Measurements from ENCODE around the gene KCNIP4.

The KCNIP4 gene

DNA sequence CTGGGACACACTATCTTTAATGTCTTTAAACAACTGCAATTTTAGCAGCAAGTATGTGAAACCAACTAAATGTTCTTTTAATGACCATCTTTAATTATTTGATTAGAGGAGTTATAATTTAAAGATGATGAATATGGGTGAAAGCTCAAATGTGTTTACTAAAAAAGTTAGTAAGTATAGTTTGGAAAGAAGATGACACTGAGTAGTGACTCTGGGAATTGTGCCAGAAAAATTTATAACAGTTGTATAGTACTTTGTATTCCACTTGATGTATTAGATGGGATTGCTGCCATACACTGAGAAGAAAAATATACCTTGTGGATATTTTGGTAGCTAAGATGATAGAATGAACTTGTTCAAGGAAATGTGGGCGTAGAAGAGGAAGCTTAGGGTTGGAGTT, 1267.8 kb downstream of the KCNIP4 start:
- TF ChIP-seq EZH2phosphoT487 (IDR thresholded peaks at IDR 0.05; ENCODE audit: borderline replicate concordance): no peak
- TF ChIP-seq, protein P1, sequence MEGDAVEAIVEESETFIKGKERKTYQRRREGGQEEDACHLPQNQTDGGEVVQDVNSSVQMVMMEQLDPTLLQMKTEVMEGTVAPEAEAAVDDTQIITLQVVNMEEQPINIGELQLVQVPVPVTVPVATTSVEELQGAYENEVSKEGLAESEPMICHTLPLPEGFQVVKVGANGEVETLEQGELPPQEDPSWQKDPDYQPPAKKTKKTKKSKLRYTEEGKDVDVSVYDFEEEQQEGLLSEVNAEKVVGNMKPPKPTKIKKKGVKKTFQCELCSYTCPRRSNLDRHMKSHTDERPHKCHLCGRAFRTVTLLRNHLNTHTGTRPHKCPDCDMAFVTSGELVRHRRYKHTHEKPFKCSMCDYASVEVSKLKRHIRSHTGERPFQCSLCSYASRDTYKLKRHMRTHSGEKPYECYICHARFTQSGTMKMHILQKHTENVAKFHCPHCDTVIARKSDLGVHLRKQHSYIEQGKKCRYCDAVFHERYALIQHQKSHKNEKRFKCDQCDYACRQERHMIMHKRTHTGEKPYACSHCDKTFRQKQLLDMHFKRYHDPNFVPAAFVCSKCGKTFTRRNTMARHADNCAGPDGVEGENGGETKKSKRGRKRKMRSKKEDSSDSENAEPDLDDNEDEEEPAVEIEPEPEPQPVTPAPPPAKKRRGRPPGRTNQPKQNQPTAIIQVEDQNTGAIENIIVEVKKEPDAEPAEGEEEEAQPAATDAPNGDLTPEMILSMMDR (conservative IDR thresholded peaks at IDR 0.05; ENCODE audit: low read length): no peak

DNA sequence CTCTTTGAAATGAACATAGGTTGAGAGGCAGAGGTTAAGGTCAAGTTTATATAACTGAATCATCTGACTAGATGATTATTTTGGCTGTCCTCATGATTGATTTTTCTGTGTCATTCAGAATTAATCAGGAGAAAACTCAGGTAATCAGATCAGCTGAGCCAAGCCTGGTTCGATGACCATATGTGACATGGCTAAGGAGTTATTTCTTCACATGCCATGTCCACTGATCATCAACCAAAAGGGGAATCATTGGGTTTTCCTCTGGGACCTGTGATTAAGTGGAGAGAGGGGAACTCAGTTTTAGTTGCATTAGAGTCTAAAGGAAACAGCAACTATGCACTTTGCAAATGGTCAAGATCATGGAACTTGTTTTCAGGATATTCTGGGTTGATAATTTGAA, 1268.6 kb downstream of the KCNIP4 start:
- Histone ChIP-seq H3F3A (ENCODE audit: low read depth) (no peaks in the 10 kb centered on the region), H3K4me2 (ENCODE audit: low read depth, low read length, poor library complexity, severe bottlenecking) (no peak overlapping the region), H3K9me3 (ENCODE audit: insufficient read depth, low read depth, low read length) (no peaks in the 10 kb centered on the region), H3K4me1 (ENCODE audit: insufficient read depth, low read length, poor library complexity, severe bottlenecking) (no peaks in the 10 kb centered on the region), H2AFZ (ENCODE audit: low read length) (no peak overlapping the region), H3K27me3 (ENCODE audit: insufficient read depth, low read length, poor library complexity, severe bottlenecking) (no peaks in the 10 kb centered on the region), H4K20me1 (ENCODE audit: insufficient read depth, low read length, poor library complexity, severe bottlenecking) (no peaks in the 10 kb centered on the region), H3K9ac (ENCODE audit: low read depth, low read length, poor library complexity, severe bottlenecking) (no peak overlapping the region), H3K4me3 (ENCODE audit: low read length, poor library complexity, severe bottlenecking) (no peak overlapping the region), H3K9me2 (replicated peaks; ENCODE audit: low read depth, low read length) (no peaks in the 10 kb centered on the region), H3K79me2 (ENCODE audit: insufficient read depth, low read length) (no peaks in the 10 kb centered on the region), H3K36me3 (ENCODE audit: insufficient read depth, low read length) (no peaks in the 10 kb centered on the region)
- TF ChIP-seq, protein P1 (conservative IDR thresholded peaks at IDR 0.05; ENCODE audit: low read length): no peak
- no peak for TF ChIP-seq EZH2phosphoT487 (IDR thresholded peaks at IDR 0.05; ENCODE audit: borderline replicate concordance)

More for the DNA sequence above, 1267.8 kb downstream of the KCNIP4 start:
- Histone ChIP-seq H3K36me3 (ENCODE audit: insufficient read depth, low read length) (no peaks in the 10 kb centered on the region), H3K9me2 (replicated peaks; ENCODE audit: low read depth, low read length) (no peaks in the 10 kb centered on the region), H4K20me1 (ENCODE audit: insufficient read depth, low read length, poor library complexity, severe bottlenecking) (no peaks in the 10 kb centered on the region), H3K79me2 (ENCODE audit: insufficient read depth, low read length) (no peaks in the 10 kb centered on the region), H3K9ac (ENCODE audit: low read depth, low read length, poor library complexity, severe bottlenecking) (no peak overlapping the region), H3K4me1 (ENCODE audit: insufficient read depth, low read length, poor library complexity, severe bottlenecking) (no peaks in the 10 kb centered on the region), H3F3A (ENCODE audit: low read depth) (no peaks in the 10 kb centered on the region), H3K27me3 (ENCODE audit: insufficient read depth, low read length, poor library complexity, severe bottlenecking) (no peaks in the 10 kb centered on the region), H3K4me3 (ENCODE audit: low read length, poor library complexity, severe bottlenecking) (no peak overlapping the region), H3K4me2 (ENCODE audit: low read depth, low read length, poor library complexity, severe bottlenecking) (no peak overlapping the region), H2AFZ (ENCODE audit: low read length) (no peak overlapping the region), H3K9me3 (ENCODE audit: insufficient read depth, low read depth, low read length) (no peaks in the 10 kb centered on the region)
